Astrocyte of the cerebellum (primary cell): Measurements from ENCODE around the gene ACE2.
A peak's percentile ranks its signal among the peaks of the same experiment; 100 is the strongest.

Experiments
- DNase-seq: peaks from one replicate; pipeline ENCODE4 v3.0.0-alpha.2; 2011; ENCODE audit warnings: low read depth
- H3K4me3 ChIP-seq: 2 replicates; pipeline ENCODE4 v1.5.1; 2011; ENCODE audit warnings: mild to moderate bottlenecking, low read depth, low read length, moderate library complexity
- CTCF ChIP-seq: IDR thresholded peaks from 2 replicates; pipeline ENCODE4 v1.5.1; 2012; ENCODE audit warnings: low read length, low read depth, moderate library complexity, mild to moderate bottlenecking; ENCODE audit errors: missing control alignments
- in situ Hi-C: cut with HindIII; loops from 2 replicates; pipeline ENCODE4 v1.10.0; 2017; ENCODE audit warnings: low sequenced_read_pairs

The ACE2 gene

GRCh38 chrX:15579778-15580747 lies 20.7 kb downstream of the ACE2 start:
- in situ Hi-C loops, result no loop called here
- TF ChIP-seq CTCF, result no peak
- H3K4me3 ChIP-seq, result no peak overlapping the region
- no peak for DNase-seq

- DNase-seq, result no peak
- TF ChIP-seq CTCF, result no peak
- H3K4me3 ChIP-seq, result no peak overlapping the region
- in situ Hi-C loops, result no loop called here
These were observed 24.7 kb downstream of the ACE2 start for GRCh38 chrX:15576019-15576418.

- no peak for DNase-seq
- in situ Hi-C loops, result no loop called here
- no peak for TF ChIP-seq CTCF
These were observed 26.7 kb downstream of the ACE2 start for GRCh38 chrX:15574017-15574416.

GRCh38 chrX:15570145-15570544 lies 30.6 kb downstream of the ACE2 start:
- no peak for TF ChIP-seq CTCF
- no peak overlapping the region for H3K4me3 ChIP-seq
- DNase-seq, result no peak
- in situ Hi-C loops, result no loop called here

More at GRCh38 chrX:15574017-15574416, 26.7 kb downstream of the ACE2 start:
- no peak overlapping the region for H3K4me3 ChIP-seq

- in situ Hi-C loops, result no loop called here
- peak; percentile 23 for TF ChIP-seq CTCF
- DNase-seq, result no peak
- H3K4me3 ChIP-seq, result no peak overlapping the region
These were observed 32.7 kb downstream of the ACE2 start for GRCh38 chrX:15567886-15568616.

GRCh38 chrX:15567267-15567666 lies 33.5 kb downstream of the ACE2 start:
- no peak overlapping the region for H3K4me3 ChIP-seq
- no peak for TF ChIP-seq CTCF
- DNase-seq, result no peak
- in situ Hi-C loops, result no loop called here
